ENCODE data around the gene COBL.

The COBL gene

GRCh38 chr7:50982626-50983025 is 334.0 kb downstream of the COBL start:
- no peak overlapping the region for H3K4me3 ChIP-seq (replicated peaks; ENCODE audit: low read depth, low read length)
- no peak for TF ChIP-seq CTCF (IDR thresholded peaks at IDR 0.05; ENCODE audit: low read length, missing control alignments)
- no peak for DNase-seq (ENCODE audit: low read depth)

GRCh38 chr7:50981743-50982142 is 334.9 kb downstream of the COBL start:
- H3K4me3 ChIP-seq (replicated peaks; ENCODE audit: low read depth, low read length), result no peak overlapping the region
- TF ChIP-seq CTCF (IDR thresholded peaks at IDR 0.05; ENCODE audit: low read length, missing control alignments), result no peak
- no peak for DNase-seq (ENCODE audit: low read depth)

GRCh38 chr7:50980411-50980810 is 336.2 kb downstream of the COBL start:
- TF ChIP-seq CTCF (IDR thresholded peaks at IDR 0.05; ENCODE audit: low read length, missing control alignments), result no peak
- DNase-seq (ENCODE audit: low read depth), result no peak
- H3K4me3 ChIP-seq (replicated peaks; ENCODE audit: low read depth, low read length), result no peak overlapping the region

GRCh38 chr7:50978633-50979215 is 337.9 kb downstream of the COBL start:
- TF ChIP-seq CTCF (IDR thresholded peaks at IDR 0.05; ENCODE audit: low read length, missing control alignments), result no peak
- H3K4me3 ChIP-seq (replicated peaks; ENCODE audit: low read depth, low read length), result no peak overlapping the region
- no peak for DNase-seq (ENCODE audit: low read depth)

GRCh38 chr7:50977421-50977820 is 339.2 kb downstream of the COBL start:
- no peak for TF ChIP-seq CTCF (IDR thresholded peaks at IDR 0.05; ENCODE audit: low read length, missing control alignments)
- DNase-seq (ENCODE audit: low read depth), result no peak
- no peak overlapping the region for H3K4me3 ChIP-seq (replicated peaks; ENCODE audit: low read depth, low read length)

GRCh38 chr7:50976064-50976463 is 340.5 kb downstream of the COBL start:
- TF ChIP-seq CTCF (IDR thresholded peaks at IDR 0.05; ENCODE audit: low read length, missing control alignments), result no peak
- H3K4me3 ChIP-seq (replicated peaks; ENCODE audit: low read depth, low read length), result no peak overlapping the region
- no peak for DNase-seq (ENCODE audit: low read depth)

- H3K4me3 ChIP-seq (replicated peaks; ENCODE audit: low read depth, low read length), result no peak overlapping the region
- no peak for DNase-seq (ENCODE audit: low read depth)
- TF ChIP-seq CTCF (IDR thresholded peaks at IDR 0.05; ENCODE audit: low read length, missing control alignments), result no peak
These were observed 342.4 kb downstream of the COBL start for GRCh38 chr7:50974240-50974639.

Measured in fibroblast of pulmonary artery (primary cell).